CD4-positive, alpha-beta T cell treated with Interleukin-21 for 1 hour (primary cell): Measurements from ENCODE around the gene MEG3.

ENCODE experiments used
- DNase-seq: peaks from one replicate; pipeline ENCODE4 v3.0.0-alpha.2; 2020

The MEG3 gene

DNA sequence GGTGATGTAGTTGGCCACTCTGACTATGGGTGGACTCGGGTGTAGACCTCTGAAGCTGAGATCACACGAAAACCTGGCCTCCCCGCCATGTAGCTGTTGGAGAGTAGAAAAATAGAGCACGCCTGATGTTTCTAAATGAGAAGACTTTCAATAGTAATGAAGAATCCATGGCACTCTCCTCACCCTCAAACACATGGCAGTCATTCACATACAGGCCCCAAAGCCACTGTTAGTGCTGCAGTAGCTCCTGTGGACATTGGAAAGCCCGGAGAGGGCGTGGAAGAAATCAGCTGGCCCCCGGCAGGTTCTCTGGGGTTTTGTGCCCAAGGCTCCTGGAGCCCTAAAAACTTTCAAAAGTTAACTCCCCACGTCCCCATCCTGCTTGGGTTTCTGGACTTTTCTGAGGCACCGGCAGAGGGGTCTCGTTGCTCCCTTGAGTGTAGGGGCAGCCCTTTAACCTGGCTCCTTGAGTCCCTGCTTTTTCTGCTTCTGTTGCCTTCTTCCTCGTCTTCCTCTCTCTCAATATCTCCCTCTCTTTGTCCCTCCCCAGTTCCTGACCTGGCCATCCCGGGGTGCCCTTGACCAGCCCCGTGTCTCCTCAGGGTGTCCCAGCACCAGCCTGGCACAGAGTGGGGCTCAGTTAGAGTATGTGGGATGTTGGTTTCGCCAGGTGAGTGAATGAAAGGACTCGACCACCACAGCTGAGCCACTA lies 8.3 kb downstream of the MEG3 start:
- DNase-seq, result no peak

DNA sequence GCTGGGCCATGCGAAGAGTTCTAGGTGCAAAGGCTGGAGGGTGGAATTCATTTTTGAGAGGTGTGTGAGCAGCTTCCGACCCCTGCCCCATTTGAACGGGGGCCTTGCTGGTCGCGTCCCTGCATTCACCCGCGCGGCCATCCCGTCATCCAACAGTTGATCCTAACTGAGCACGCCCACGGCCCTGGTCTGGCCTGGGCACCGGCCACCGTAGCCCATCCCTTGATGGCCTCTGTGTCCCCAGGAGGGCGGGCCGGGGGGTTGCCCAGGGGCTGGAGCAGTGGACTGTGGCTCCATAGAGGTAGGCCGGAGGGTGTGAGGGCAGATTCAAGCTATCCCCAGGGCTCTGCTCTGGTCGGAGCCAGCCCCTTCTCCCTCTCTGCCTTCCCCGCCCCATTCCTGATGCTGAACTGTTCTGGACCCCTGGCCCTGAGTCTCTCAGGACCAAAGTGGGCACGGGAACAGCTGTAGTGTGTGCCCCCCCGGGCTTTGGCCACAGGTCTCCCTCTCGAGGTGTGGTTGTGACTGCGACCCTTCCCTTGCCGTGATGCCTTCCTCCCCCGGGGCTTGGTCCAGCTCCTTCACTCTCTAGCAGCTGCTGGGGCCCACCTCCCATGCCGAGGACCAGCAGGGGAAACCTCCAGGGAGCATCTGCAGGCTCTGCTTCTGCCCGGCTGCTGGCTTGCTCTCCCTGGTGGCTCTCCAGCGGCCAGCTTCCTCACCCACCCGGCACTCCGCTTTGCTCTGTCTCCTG lies 9.1 kb downstream of the MEG3 start:
- no peak for DNase-seq

DNA sequence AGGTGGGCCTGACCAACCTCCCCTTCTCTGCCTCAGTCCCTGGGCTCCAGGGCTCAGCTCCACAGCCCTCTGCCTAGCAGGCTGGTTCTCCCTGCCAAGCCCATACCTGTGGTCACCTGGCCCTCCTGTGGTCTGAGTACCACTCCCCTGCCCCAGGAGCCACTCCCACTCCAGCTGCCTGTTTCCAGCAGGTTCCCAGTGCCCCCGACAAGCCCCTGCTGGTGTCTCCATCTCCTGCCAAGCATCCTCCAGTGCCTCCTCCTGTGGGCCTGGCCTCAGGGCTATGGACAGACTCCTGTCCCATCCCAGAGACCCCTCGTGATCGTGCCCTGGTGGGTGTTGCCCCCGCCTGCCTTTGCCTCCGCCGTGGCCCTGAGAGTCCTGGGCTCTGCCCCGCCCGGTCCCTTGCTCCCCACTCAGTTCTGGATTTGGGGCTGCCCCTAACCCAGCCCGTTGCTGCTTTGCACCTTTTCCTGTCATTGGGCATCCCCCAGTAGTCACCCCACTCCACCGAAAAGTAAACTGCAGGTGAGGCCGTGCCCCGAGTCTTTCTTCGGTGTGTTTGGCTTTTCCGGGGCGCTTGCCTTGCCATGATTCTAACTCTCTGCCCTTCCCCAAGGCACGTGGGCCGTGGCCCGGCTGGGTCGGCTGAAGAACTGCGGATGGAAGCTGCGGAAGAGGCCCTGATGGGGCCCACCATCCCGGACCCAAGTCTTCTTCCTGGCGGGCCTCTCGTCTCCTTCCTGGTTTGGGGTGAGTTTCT lies 9.8 kb downstream of the MEG3 start:
- DNase-seq, result no peak

DNA sequence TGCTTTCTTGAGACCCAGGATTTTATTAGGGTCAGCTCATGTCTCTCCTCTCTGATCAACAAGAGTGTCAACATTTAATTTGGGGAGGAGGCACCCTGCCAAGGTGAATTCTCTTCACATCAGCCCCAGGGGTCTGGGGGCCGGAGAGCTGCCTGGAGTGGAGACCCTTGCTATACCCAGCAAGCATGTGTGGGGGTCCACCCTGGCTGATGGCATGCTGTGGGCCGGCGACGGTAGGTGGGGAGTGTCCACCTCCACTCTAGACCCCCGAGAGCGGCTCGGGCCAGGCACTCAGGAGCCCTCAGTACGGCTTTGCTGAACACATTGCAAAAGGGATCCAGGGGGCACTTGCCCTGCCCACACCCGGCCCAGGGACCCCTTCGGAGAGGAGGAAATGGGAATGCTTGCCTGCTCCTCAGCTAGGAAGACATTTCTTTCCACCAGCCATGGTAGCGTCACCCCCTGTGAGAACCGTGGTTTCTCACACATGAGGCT lies 10.4 kb downstream of the MEG3 start:
- DNase-seq, result no peak

DNA sequence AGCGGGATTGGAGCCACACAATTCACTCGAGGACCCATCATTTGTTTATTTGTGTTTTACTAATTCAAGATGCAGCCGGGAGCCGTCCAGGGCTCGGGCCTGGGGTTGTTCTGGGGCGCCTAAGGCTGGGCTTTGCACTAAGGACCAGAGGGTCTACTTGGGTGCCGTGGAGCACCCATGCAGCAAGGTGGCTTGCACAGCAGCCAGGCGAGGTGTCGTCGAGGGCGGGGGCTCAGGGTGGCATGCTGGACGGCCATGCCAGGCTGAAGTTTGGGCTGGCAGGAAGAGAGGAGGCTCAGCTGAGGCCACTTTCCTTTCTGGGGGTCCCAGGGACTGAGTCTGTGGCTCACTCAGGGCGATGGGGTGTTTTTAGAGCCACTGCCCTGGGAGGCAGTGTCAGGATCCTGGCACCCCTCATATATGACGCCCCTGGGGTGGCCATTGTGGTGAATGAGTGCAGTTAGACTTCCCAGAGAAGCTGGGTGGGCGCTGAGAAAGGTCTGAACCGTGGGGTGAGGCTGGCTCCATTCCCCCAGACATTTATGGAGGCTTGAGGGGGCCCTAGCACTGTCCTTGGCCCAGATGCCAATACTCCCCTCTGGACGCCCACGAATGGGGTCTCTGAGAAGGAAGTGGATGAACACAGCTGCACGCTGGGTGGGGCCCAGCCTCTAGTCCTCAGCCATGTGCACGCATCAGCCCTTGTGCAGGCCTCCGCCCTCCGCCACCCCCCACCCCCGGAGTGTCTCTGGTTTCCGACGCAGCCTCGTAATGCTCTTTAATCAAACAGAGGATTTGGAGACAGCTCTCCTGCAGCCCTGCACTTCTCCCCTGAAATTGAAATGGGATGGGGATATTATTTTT lies 11.3 kb downstream of the MEG3 start:
- DNase-seq, result no peak

DNA sequence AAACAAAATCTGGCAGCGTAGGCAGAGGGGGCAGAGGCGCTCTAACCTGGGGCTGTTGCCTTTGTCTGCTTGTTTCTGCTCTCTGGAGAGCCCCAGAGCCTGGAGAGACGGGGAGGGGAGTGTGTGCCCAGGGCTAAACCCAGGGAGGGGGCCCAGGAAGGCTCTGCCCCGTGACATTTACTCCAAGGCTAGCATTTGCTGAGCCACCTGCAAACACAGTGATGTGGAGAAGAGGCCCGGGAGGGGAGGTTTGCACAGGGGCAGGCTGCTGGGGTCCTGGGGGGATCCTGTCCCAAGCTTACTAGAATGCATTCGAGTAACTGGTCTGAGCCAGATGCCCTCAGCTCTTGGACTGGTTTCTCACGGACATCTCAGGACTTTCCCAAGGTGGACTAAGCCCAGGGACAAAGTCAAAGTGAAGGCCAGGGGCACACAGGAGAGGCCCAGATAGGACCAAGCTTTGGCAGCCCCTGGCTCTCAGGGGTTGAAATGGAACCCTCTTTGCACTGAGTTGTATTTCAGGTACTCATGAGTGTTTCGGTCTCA lies 12.0 kb downstream of the MEG3 start:
- DNase-seq, result no peak

DNA sequence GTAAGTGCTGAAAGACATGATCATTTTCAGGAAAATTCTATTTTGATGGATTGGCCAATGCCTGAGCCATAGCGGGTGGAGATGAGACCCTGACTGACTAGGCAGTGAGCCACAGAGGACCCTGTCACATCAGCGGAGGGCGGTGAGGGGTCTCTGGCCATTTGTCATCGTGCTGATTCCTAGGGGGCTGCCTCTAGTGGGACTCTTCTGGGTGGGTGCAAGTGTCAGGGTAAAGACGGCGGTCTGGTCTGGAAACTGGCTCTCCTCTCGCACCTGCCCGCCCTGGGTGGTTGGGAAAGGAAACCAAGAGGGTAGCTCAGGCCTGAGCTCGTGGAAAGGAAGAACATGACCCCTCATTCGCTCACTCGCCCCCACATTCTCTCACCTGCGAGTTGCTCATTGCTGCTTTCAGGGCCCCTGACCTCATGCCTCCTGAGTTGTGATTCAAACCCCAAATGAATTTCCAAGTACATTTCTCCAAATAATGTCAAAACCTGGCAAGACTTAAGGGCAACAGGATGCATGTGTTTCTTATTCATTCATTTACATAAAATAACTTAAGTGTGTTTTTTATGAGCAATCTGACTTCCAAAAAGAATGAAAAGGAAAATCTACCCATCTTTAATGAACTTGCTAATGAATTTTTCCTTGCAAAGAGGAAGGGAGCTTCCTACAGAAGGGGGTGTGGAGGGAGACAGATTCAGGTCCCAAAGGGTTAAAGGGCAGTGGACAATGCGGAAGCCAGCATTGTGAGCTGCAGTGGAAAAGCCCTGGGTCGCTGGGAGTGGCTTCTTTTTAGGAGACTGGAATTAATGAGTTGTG lies 12.8 kb downstream of the MEG3 start:
- DNase-seq, result no peak

DNA sequence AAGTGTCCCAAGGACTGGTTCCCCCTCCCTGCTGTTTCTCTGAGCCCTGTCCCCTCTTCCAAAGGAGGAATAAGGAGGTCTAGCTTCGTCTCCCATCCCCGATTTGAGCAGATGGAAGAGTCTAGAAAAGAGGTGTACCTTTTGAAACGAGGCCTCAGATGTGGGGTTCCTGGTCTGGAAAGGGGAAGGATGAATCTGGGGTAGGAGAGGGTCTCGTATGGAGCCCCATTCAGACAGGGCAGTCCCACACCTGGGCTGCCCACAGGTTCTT lies 13.3 kb downstream of the MEG3 start:
- DNase-seq, result no peak

DNA sequence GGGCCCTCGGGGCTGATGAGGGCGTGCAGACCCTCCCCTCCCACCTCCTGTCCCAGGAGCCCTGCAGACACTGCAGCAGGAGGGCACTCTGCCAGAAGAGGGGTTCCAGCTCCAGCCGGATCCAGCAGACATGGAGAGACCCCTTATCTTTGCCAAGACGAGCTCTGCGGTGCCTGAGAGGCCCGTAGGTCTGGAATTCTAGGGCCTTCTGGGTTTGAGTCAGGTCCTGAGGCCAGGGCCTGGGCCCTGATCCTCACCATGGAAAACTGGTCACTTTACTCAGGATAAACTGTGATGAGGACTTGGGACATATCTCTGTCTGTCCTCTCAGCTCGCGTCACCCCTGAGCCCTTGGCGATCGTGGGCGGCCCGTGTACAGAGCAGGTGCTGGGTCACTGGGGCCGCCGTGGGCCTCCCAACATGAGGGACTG lies 13.8 kb downstream of the MEG3 start:
- DNase-seq, result no peak

DNA sequence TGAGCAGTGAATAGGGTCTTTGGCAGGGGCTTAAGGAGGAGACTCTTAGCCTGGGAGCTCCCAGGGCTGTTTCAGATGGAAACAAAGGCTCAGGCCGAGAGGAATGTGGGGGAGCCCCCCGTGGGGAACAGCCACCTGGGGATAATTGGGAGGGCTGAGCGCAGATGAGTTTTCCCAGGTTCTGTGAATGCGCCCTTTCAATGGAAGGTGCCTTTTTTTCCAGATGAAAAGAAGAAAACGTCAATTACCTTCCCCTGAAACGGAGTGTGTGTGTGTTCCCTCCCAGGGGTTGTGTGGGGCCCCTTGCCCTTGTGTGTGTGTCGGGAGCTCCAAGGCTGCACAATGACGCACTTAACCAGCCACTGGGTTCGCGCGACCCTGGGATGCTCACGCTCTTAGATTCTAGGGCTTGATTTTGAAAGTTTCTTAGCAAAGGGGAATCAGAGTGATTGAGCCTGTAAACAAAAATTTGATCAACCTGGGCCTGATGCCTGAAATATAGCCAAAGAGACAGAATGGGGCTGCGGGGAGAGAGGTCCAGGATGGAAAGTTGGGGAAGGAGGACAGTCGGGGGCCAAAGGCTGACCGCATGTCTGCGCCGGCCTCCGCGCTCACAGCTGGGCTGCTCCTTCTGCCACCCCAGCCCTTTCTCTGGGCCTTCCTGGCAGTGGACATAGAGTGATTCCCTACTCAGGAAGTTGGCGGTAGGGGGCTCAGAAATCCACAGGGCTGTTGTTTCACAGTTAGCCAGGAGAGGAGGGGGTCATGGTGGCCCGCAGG lies 14.6 kb downstream of the MEG3 start:
- no peak for DNase-seq

DNA sequence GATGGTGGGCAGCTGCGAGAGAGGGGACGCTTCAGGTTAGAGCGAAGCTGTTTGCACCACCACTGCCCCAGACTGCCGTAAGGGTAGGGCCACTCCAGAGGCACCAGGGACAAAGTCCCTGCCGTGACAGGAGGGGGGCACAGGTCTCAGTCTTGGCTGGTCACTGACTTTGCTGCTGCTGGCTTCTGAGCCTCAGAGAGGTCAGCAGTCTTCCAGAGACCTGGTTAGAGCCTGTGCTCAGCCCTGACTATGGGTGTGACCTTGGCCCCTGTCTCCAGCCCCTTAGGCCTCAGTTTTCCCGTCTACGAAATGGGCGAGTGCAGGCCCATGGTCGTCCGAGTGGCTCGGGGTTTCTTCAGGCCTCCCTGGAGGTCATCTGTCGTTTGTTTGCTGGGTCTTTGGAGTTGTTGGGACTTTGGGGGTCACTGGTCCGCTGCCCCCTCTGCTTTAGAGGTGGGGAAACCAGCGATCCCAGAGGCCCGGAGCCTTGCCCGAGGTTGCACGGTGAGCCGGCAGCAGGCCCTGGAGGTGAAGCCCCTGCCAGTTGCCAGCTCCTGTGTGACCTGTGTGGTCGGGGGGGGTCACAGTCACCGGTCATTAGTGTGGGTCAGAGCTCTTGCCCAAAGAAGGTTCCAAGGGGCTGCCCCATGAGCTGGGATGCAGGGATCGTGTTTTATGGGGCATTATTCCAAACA lies 15.3 kb downstream of the MEG3 start:
- DNase-seq, result no peak

DNA sequence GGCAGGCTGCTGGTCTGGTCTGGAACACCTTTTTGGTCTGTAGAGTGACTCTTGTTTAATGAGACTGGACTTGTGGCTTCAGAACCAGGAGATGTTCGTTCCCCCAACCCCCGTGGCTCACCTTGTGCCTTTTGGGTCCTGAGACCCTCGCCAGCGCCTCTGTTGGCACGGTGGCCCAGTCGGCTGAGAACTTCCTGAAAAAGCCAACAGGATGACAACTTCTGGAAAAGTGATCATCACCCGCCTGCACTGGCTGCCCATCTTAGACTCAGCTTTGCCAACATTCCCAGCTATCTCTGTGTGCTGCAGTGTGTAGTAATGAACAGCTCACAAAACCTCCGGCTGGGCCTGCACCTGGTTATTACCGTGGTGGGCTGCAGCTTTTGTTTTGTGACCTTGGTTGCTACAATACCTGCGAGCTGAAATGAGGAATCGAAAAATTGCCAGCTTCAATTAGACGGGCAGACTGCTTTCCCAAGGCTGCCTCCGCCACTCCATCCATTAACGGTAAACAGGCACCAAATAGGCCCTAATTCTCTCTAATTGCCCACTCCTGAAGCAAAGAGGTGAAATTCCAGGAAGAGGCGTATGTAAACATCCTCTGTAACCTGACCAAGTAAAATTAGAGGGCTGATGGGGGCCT lies 16.0 kb downstream of the MEG3 start:
- no peak for DNase-seq

DNA sequence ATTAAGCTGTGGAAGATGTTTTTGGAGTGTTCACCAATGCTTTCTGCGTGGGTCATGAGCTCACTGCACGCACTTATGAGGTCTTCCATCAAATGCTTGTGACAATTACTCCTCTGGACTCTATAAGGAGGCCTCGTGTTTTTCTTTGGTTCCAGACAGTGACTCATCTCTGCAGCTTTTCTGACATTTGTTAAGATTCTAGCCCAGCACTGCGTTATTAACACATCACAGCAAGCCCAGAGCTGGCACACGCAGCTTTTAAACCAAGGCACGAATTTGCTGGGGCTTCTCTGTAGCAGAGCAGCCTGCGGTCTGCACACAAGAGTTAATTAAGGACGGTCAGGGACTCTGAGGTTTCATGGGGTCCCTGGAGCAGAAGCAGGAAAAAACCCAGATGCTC lies 16.9 kb downstream of the MEG3 start:
- no peak for DNase-seq

DNA sequence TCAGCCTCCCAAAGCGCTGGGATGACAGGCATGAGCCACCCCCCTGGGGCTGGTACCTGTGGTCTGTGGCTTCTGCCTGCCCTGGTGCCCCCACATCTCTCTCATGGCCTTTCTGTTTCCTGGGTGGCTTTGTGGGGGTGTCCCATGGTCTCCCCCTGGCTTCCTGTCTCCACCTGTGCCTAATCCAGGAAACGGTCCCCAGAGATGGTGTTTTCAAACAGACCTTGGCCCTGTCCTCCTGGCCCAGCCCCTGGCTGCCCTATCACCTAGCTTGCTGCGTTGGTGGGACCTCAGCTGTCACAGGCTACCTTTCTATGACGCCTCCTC lies 18.1 kb downstream of the MEG3 start:
- DNase-seq, result no peak

DNA sequence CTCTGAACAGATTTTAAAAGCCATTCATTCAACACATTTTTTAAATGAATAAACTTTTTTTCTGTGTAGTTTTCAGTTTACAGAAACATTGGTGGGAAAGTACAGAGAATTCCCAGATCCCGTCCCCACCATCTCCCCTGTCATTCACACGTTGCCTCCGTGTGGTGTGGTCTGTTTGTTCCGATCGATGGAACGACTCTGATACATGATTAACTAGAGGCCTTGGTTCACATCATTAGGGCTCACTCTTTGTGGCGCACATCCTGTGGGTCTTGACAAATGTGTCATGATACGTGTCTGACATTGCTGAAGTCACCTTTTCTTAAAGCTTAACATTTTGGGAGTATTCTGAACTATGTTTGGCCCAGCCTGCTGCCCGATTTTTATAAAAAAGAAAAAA lies 18.5 kb downstream of the MEG3 start:
- no peak for DNase-seq

DNA sequence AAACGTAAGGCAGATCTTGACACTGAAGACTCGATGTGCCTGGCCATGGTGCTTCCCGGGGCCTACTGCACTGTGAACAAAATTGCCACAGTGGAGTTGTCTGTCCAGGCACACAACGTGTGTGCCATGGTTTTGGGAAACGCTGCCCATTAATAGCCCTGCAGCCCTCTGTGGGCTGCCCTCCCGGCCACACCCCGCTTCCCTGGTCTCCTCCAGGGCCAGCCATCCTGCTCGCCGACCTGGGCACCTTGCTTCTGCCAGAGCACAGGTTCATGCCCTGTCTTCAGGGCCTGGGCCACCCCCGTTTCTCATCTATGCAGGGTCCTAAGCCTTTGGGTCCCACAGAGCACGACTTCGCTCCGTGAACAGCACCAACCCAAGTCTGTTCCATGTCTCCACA lies 18.9 kb downstream of the MEG3 start:
- DNase-seq, result no peak

DNA sequence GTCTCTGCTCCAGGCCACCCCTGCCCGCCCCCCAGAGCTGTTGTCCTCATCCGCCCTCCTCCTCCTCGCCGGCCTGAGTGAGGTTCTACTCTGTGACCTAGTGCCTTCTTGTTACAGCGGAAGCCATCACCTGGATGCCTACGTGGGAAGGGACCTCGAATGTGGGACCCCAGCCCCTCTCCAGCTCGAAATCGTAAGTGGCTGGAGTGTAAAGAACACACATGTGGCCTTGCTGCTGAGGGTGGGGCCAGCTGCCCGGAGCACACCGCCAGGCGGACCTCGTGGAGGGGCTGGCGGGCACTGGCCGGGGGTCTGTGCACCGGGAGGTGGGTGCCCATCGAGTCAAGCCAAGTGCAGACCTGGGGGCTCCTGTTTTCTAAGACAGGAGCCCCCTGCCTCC lies 19.4 kb downstream of the MEG3 start:
- no peak for DNase-seq

DNA sequence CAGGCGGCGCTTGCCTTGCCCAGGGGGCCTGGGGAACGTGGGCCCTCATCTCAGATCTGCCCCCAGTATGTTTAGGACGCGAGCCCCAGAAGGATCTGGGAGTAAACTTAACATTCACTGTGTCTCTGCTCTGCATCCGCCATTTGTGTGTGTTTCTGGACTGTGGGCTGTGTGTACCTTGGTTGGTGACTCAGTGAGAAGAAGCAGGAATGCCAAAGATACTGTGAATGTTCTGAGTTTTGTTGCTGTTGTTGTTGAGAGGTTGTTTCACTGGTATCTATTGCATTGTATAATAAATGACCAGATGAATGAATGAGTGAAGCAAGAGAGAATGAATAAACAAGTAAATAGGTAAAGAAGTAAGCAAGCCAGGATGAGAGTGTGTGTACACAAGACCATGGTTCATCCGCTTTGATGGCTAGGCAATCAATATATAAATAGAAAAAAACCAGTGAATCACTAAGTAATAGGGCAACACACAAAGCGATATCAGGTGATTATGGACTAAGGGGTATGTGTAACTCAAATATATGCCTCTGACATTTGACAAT lies 20.5 kb downstream of the MEG3 start:
- no peak for DNase-seq

DNA sequence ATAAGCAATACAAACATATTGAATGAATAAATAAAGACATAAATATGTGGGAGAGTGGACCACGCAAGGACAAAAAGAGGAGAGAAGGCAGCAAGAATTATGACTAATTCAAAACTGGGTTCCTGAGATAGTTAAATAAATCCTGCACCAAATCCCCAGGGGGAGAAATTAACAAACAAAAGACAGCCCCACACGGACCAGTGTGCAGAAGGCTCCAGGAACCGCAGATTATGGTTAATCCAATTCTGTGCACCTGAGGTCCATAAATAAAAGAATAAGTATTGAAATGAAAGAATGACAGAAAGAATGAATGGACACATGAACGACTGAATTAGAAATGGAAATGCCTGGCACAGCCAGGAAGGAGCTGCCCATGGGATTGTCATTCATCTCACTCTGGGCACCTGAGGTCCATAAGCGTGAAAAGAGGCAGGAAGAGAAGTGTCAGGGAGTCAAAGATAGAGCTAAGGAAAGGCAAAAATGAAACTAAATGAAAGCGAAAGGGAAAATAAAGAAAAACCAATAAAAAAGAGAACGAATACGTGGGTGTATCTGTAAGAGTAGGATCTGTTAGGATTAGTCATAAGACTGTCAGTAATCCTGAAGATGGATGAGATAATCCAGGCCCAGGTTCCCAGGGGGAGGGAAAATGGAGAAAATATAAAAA lies 23.3 kb downstream of the MEG3 start:
- DNase-seq, result no peak
